HUES6 (cell line): ENCODE results near the gene TTC32.

ENCODE experiments used
- H3K27ac ChIP-seq: 2 replicates; pipeline ENCODE4 v1.7.0; 2013; ENCODE audit warnings: low read depth, mild to moderate bottlenecking, low read length, inconsistent platforms
- H3K27me3 ChIP-seq: 2 replicates; pipeline ENCODE4 v1.6.1; 2013; ENCODE audit warnings: low read length; ENCODE audit not compliant: control insufficient read depth, insufficient read depth
- H3K36me3 ChIP-seq: 2 replicates; pipeline ENCODE4 v1.6.1; 2013; ENCODE audit warnings: low read length; ENCODE audit not compliant: control insufficient read depth, insufficient read depth
- H3K4me1 ChIP-seq: 2 replicates; pipeline ENCODE4 v1.6.1; 2013; ENCODE audit warnings: low read length; ENCODE audit not compliant: control insufficient read depth, insufficient read depth
- H3K4me3 ChIP-seq: 2 replicates; pipeline ENCODE4 v1.5.1; 2013; ENCODE audit warnings: low read depth, low read length
- H3K9ac ChIP-seq: one replicate; pipeline ENCODE4 v1.6.1; 2013; ENCODE audit warnings: mild to moderate bottlenecking, low read length
- H3K9me3 ChIP-seq: 2 replicates; pipeline ENCODE4 v1.6.1; 2013; ENCODE audit warnings: low read depth, low read length; ENCODE audit not compliant: control insufficient read depth, insufficient read depth

Gene TTC32

GRCh38 chr2:19873014-19873413 lies 28.8 kb downstream of the TTC32 start:
- Histone ChIP-seq H3K4me3 (no peak overlapping the region), H3K4me1 (peaks cover 5% of the 10 kb centered on the region; the same call in 1 of the 2 replicates), H3K9ac (no peak overlapping the region), H3K9me3 (no peaks in the 10 kb centered on the region), H3K27me3 (peaks cover 26% of the 10 kb centered on the region), H3K27ac (no peak overlapping the region), H3K36me3 (no peaks in the 10 kb centered on the region)

- H3K4me1 ChIP-seq, result peaks cover 5% of the 10 kb centered on the region; the same call in 1 of the 2 replicates
- H3K27ac ChIP-seq, result no peak overlapping the region
- H3K4me3 ChIP-seq, result no peak overlapping the region
- peaks cover 33% of the 10 kb centered on the region for H3K27me3 ChIP-seq
- no peak overlapping the region for H3K9ac ChIP-seq
- H3K9me3 ChIP-seq, result no peaks in the 10 kb centered on the region
- H3K36me3 ChIP-seq, result no peaks in the 10 kb centered on the region
Observed at GRCh38 chr2:19872302-19872701, 29.5 kb downstream of the TTC32 start.

GRCh38 chr2:19871836-19872235 lies 29.9 kb downstream of the TTC32 start:
- no peak overlapping the region for H3K4me3 ChIP-seq
- no peaks in the 10 kb centered on the region for H3K36me3 ChIP-seq
- H3K9me3 ChIP-seq, result no peaks in the 10 kb centered on the region
- H3K9ac ChIP-seq, result no peak overlapping the region
- H3K27ac ChIP-seq, result no peak overlapping the region
- peaks cover 5% of the 10 kb centered on the region; the same call in 1 of the 2 replicates for H3K4me1 ChIP-seq
- H3K27me3 ChIP-seq, result peaks cover 37% of the 10 kb centered on the region

GRCh38 chr2:19870792-19871191 lies 31.0 kb downstream of the TTC32 start:
- Histone ChIP-seq H3K9ac (no peak overlapping the region), H3K4me1 (peaks cover 5% of the 10 kb centered on the region; the same call in 1 of the 2 replicates), H3K4me3 (no peak overlapping the region), H3K36me3 (no peaks in the 10 kb centered on the region), H3K9me3 (no peaks in the 10 kb centered on the region), H3K27me3 (peaks cover 42% of the 10 kb centered on the region), H3K27ac (no peak overlapping the region)

GRCh38 chr2:19868701-19869580 lies 32.8 kb downstream of the TTC32 start:
- Histone ChIP-seq H3K4me1 (peaks cover 5% of the 10 kb centered on the region; the same call in 1 of the 2 replicates), H3K9ac (no peak overlapping the region), H3K9me3 (no peaks in the 10 kb centered on the region), H3K27me3 (peaks cover 42% of the 10 kb centered on the region), H3K27ac (no peak overlapping the region), H3K36me3 (no peaks in the 10 kb centered on the region), H3K4me3 (peak overlapping the region; percentile 77)

- Histone ChIP-seq H3K4me3 (peak overlapping the region; percentile 77), H3K9ac (no peak overlapping the region), H3K27ac (no peak overlapping the region)
Observed at GRCh38 chr2:19868224-19868623, 33.6 kb downstream of the TTC32 start.

GRCh38 chr2:19866771-19867170 lies 35.0 kb downstream of the TTC32 start:
- peaks cover 8% of the 10 kb centered on the region; the same call in 1 of the 2 replicates for H3K4me1 ChIP-seq
- H3K9me3 ChIP-seq, result no peaks in the 10 kb centered on the region
- no peaks in the 10 kb centered on the region for H3K36me3 ChIP-seq
- H3K27ac ChIP-seq, result no peak overlapping the region
- no peak overlapping the region for H3K4me3 ChIP-seq
- peaks cover 42% of the 10 kb centered on the region for H3K27me3 ChIP-seq
- no peak overlapping the region for H3K9ac ChIP-seq

More at GRCh38 chr2:19868224-19868623, 33.6 kb downstream of the TTC32 start:
- Histone ChIP-seq H3K4me1 (peaks cover 8% of the 10 kb centered on the region; the same call in 1 of the 2 replicates), H3K9me3 (no peaks in the 10 kb centered on the region), H3K27me3 (peaks cover 42% of the 10 kb centered on the region), H3K36me3 (no peaks in the 10 kb centered on the region)

GRCh38 chr2:19865151-19865550 lies 36.6 kb downstream of the TTC32 start:
- Histone ChIP-seq H3K27me3 (peaks cover 37% of the 10 kb centered on the region), H3K9me3 (no peaks in the 10 kb centered on the region), H3K4me1 (peaks cover 8% of the 10 kb centered on the region; the same call in 1 of the 2 replicates), H3K36me3 (no peaks in the 10 kb centered on the region), H3K4me3 (no peak overlapping the region), H3K27ac (no peak overlapping the region), H3K9ac (no peak overlapping the region)

GRCh38 chr2:19864381-19864780 lies 37.4 kb downstream of the TTC32 start:
- Histone ChIP-seq H3K36me3 (no peaks in the 10 kb centered on the region), H3K9ac (no peak overlapping the region), H3K4me1 (peaks cover 7% of the 10 kb centered on the region; the same call in 1 of the 2 replicates), H3K9me3 (no peaks in the 10 kb centered on the region), H3K4me3 (no peak overlapping the region), H3K27me3 (peaks cover 30% of the 10 kb centered on the region), H3K27ac (no peak overlapping the region)

GRCh38 chr2:19863303-19864041 lies 38.3 kb downstream of the TTC32 start:
- Histone ChIP-seq H3K36me3 (no peaks in the 10 kb centered on the region), H3K27ac (no peak overlapping the region), H3K27me3 (peaks cover 21% of the 10 kb centered on the region), H3K9ac (peak overlapping the region; percentile 37), H3K4me3 (peak overlapping the region; percentile 57), H3K9me3 (no peaks in the 10 kb centered on the region), H3K4me1 (0 out of 2 replicates have a peak, but pooled peaks cover 3% of the 10 kb centered on the region)

GRCh38 chr2:19861813-19862212 lies 40.0 kb downstream of the TTC32 start:
- Histone ChIP-seq H3K27ac (no peak overlapping the region), H3K27me3 (peaks cover 4% of the 10 kb centered on the region), H3K9me3 (no peaks in the 10 kb centered on the region)

More at GRCh38 chr2:19861813-19862212, 40.0 kb downstream of the TTC32 start:
- Histone ChIP-seq H3K4me3 (no peak overlapping the region), H3K9ac (no peak overlapping the region), H3K36me3 (no peaks in the 10 kb centered on the region), H3K4me1 (0 out of 2 replicates have a peak, but pooled peaks cover 3% of the 10 kb centered on the region)
